ENCODE measurements around the gene TSPAN15.

Gene TSPAN15

DNA sequence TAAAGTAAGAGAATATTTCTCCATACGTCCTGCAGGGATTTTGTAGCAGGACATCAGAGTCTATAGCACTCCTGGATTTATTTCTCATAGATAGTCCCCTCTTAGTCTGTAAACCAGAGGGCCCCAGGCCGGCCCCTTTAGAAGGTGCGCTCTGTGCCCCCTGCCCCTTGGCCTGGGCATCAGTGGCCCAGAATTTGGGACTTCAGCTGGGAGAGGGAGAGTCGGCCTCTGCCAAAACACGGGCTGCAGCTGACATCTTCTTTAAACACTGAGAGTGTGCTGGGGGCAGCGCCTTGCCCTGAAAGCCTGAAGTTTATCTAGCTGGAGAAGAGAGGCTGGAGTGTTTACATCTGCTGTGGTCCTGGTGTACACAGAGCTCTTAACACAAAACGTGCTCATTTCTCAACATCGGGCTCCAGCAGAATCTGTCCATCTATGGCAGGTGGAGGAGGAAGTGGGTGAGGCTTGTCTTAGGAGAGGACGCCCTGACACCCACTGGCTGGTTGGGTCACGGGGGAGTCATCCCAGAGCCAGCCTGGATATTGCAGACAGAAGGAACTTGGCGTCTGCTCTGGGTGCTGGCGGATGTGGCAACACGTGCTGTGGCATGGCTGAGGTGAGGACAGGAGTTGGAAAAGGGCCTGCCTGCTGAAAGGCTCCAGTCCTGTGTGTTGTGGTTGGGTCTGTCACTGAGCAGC, 29.5 kb upstream of the TSPAN15 start:
- no peak overlapping the region for H2AFZ ChIP-seq (ENCODE audit: low read depth, low read length, severe bottlenecking)
- no peak overlapping the region for H3K9ac ChIP-seq (ENCODE audit: low read length)
- H3K36me3 ChIP-seq (ENCODE audit: low read length), result no peaks in the 10 kb centered on the region
- TF ChIP-seq CTCF (IDR thresholded peaks at IDR 0.05; ENCODE audit: insufficient read depth, low read length, poor library complexity, severe bottlenecking) (no peak), EZH2phosphoT487 (conservative IDR thresholded peaks at IDR 0.05; ENCODE audit: low read length) (no peak)
- no peaks in the 10 kb centered on the region for H3K9me3 ChIP-seq (ENCODE audit: insufficient read depth, low read length)
- no peaks in the 10 kb centered on the region for H3F3A ChIP-seq (ENCODE audit: insufficient read depth)
- H3K27ac ChIP-seq (ENCODE audit: low read depth, low read length), result no peak overlapping the region
- H3K27me3 ChIP-seq (ENCODE audit: low read length), result no peaks in the 10 kb centered on the region
- H3K9me2 ChIP-seq (replicated peaks; ENCODE audit: insufficient read depth, low read length), result no peaks in the 10 kb centered on the region
- H3K79me2 ChIP-seq (ENCODE audit: insufficient read depth, low read length), result no peaks in the 10 kb centered on the region
- no peaks in the 10 kb centered on the region for H4K20me1 ChIP-seq (ENCODE audit: low read depth, low read length)
- no peak overlapping the region for H3K4me2 ChIP-seq (ENCODE audit: low read depth, low read length, poor library complexity, severe bottlenecking)
- no peak overlapping the region for H3K4me3 ChIP-seq (ENCODE audit: insufficient read depth, low read length, poor library complexity, severe bottlenecking)

GRCh38 chr10:69422676-69423075, 28.6 kb upstream of the TSPAN15 start:
- Histone ChIP-seq H3K79me2 (ENCODE audit: insufficient read depth, low read length) (no peaks in the 10 kb centered on the region), H4K20me1 (ENCODE audit: low read depth, low read length) (no peaks in the 10 kb centered on the region), H3K27me3 (ENCODE audit: low read length) (no peaks in the 10 kb centered on the region), H3K4me2 (ENCODE audit: low read depth, low read length, poor library complexity, severe bottlenecking) (no peak overlapping the region), H3K9me3 (ENCODE audit: insufficient read depth, low read length) (no peaks in the 10 kb centered on the region), H3K9ac (ENCODE audit: low read length) (no peak overlapping the region), H2AFZ (ENCODE audit: low read depth, low read length, severe bottlenecking) (no peak overlapping the region), H3K9me2 (replicated peaks; ENCODE audit: insufficient read depth, low read length) (no peaks in the 10 kb centered on the region), H3K36me3 (ENCODE audit: low read length) (no peaks in the 10 kb centered on the region), H3K4me3 (ENCODE audit: insufficient read depth, low read length, poor library complexity, severe bottlenecking) (no peak overlapping the region), H3K27ac (ENCODE audit: low read depth, low read length) (no peak overlapping the region), H3F3A (ENCODE audit: insufficient read depth) (no peaks in the 10 kb centered on the region)
- TF ChIP-seq EZH2phosphoT487 (conservative IDR thresholded peaks at IDR 0.05; ENCODE audit: low read length) (no peak), CTCF (IDR thresholded peaks at IDR 0.05; ENCODE audit: insufficient read depth, low read length, poor library complexity, severe bottlenecking) (no peak)

DNA sequence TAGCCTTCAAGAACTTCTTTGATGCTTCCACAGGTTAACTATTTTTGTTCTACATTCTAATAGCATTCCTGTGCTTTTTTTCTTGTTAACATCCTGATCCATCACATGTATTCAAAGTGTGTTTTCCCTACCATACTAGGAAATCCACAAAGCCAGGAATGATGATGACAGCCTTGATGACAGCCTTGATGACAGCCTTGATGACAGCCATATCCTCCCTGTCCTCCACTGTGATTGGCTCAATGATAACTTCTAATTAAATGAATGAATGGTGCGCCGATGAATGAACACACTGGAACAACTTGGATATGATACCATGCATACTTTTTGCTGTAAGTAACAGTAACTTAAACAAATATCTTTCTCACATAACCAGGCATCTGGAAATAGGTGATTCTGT, 26.2 kb upstream of the TSPAN15 start:
- no peaks in the 10 kb centered on the region for H3K9me2 ChIP-seq (replicated peaks; ENCODE audit: insufficient read depth, low read length)
- H3F3A ChIP-seq (ENCODE audit: insufficient read depth), result no peaks in the 10 kb centered on the region
- no peak overlapping the region for H3K4me3 ChIP-seq (ENCODE audit: insufficient read depth, low read length, poor library complexity, severe bottlenecking)
- H3K36me3 ChIP-seq (ENCODE audit: low read length), result no peaks in the 10 kb centered on the region
- H2AFZ ChIP-seq (ENCODE audit: low read depth, low read length, severe bottlenecking), result no peak overlapping the region
- no peak for TF ChIP-seq CTCF (IDR thresholded peaks at IDR 0.05; ENCODE audit: insufficient read depth, low read length, poor library complexity, severe bottlenecking)
- no peak for TF ChIP-seq EZH2phosphoT487 (conservative IDR thresholded peaks at IDR 0.05; ENCODE audit: low read length)
- no peaks in the 10 kb centered on the region for H3K9me3 ChIP-seq (ENCODE audit: insufficient read depth, low read length)
- H3K9ac ChIP-seq (ENCODE audit: low read length), result no peak overlapping the region
- H3K79me2 ChIP-seq (ENCODE audit: insufficient read depth, low read length), result no peaks in the 10 kb centered on the region
- H3K27ac ChIP-seq (ENCODE audit: low read depth, low read length), result no peak overlapping the region
- no peak overlapping the region for H3K4me2 ChIP-seq (ENCODE audit: low read depth, low read length, poor library complexity, severe bottlenecking)
- no peaks in the 10 kb centered on the region for H4K20me1 ChIP-seq (ENCODE audit: low read depth, low read length)
- H3K27me3 ChIP-seq (ENCODE audit: low read length), result no peaks in the 10 kb centered on the region

Data from SU-DHL-6 (cell line).